Loucy (cell line): Measurements from ENCODE around the gene ZNF501.

ENCODE experiments used
- H2AFZ ChIP-seq: fragments of 200-600 bp; sonication (generic); 2 replicates; pipeline ENCODE4 v1.6.0; 2016; ENCODE audit warnings: antibody characterized with exemption, mild to moderate bottlenecking, low read length, moderate library complexity
- H3F3A ChIP-seq: fragments of 200-600 bp; 2 replicates; pipeline ENCODE4 v1.6.0; 2016; ENCODE audit warnings: antibody characterized with exemption, low read depth, mild to moderate bottlenecking
- H3K27me3 ChIP-seq: fragments of 200-600 bp; sonication (generic); 2 replicates; pipeline ENCODE4 v1.6.1; 2014; ENCODE audit warnings: low read length, mild to moderate bottlenecking; ENCODE audit not compliant: insufficient read depth, poor library complexity, severe bottlenecking
- H3K36me3 ChIP-seq: fragments of 200-600 bp; sonication (generic); 2 replicates; pipeline ENCODE4 v1.6.1; 2016; ENCODE audit warnings: low read length; ENCODE audit not compliant: insufficient read depth
- H3K4me1 ChIP-seq: fragments of 200-600 bp; sonication (generic); 2 replicates; pipeline ENCODE4 v1.5.1; 2014; ENCODE audit warnings: low read length, mild to moderate bottlenecking; ENCODE audit not compliant: insufficient read depth, poor library complexity, severe bottlenecking
- H3K4me2 ChIP-seq: fragments of 200-600 bp; sonication (generic); 2 replicates; pipeline ENCODE4 v1.6.0; 2014; ENCODE audit warnings: antibody characterized with exemption, low read length, low read depth, mild to moderate bottlenecking; ENCODE audit not compliant: poor library complexity, severe bottlenecking
- H3K4me3 ChIP-seq: fragments of 200-600 bp; sonication (generic); 2 replicates; pipeline ENCODE4 v1.5.1; 2014; ENCODE audit warnings: low read length, mild to moderate bottlenecking, mixed read lengths; ENCODE audit not compliant: poor library complexity, severe bottlenecking
- H3K79me2 ChIP-seq: fragments of 200-600 bp; sonication (generic); 2 replicates; pipeline ENCODE4 v1.6.1; 2014; ENCODE audit warnings: low read length; ENCODE audit not compliant: insufficient read depth
- H3K9ac ChIP-seq: fragments of 200-600 bp; sonication (generic); 2 replicates; pipeline ENCODE4 v1.6.0; 2014; ENCODE audit warnings: mild to moderate bottlenecking, low read depth, low read length, moderate library complexity; ENCODE audit not compliant: poor library complexity, severe bottlenecking
- H3K9me2 ChIP-seq: fragments of 200-600 bp; sonication (generic); replicated peaks from 2 replicates; pipeline ENCODE4 v1.6.1; 2016; ENCODE audit warnings: low read depth, low read length, mixed read lengths
- H3K9me3 ChIP-seq: fragments of 200-600 bp; sonication (generic); 2 replicates; pipeline ENCODE4 v1.6.1; 2014; ENCODE audit warnings: mild to moderate bottlenecking, antibody characterized with exemption, low read length, low read depth; ENCODE audit not compliant: insufficient read depth
- H4K20me1 ChIP-seq: fragments of 200-600 bp; sonication (generic); 2 replicates; pipeline ENCODE4 v1.6.0; 2014; ENCODE audit warnings: antibody characterized with exemption, low read length, mild to moderate bottlenecking; ENCODE audit not compliant: insufficient read depth, poor library complexity, severe bottlenecking
- CTCF ChIP-seq: fragments of 200-600 bp; sonication (generic); conservative IDR thresholded peaks from 2 replicates; pipeline ENCODE4 v1.5.1; 2014; ENCODE audit warnings: mild to moderate bottlenecking, antibody characterized with exemption, low read length
- EZH2phosphoT487 ChIP-seq: fragments of 200-600 bp; IDR thresholded peaks from 2 replicates; pipeline ENCODE4 v1.6.1; 2018; ENCODE audit warnings: antibody characterized with exemption, mild to moderate bottlenecking, moderate library complexity, borderline replicate concordance

The ZNF501 gene

GRCh38 chr3:44685128-44685800 lies 44.2 kb upstream of the ZNF501 start:
- H3K9me2 ChIP-seq = no peaks in the 10 kb centered on the region
- TF ChIP-seq EZH2phosphoT487 = no peak
- no peak for TF ChIP-seq CTCF
- peak overlapping the region; percentile 81 for H3K4me3 ChIP-seq
- H3K36me3 ChIP-seq = no peaks in the 10 kb centered on the region
- no peaks in the 10 kb centered on the region for H3F3A ChIP-seq
- peaks cover 10% of the 10 kb centered on the region; the same call in 1 of the 2 replicates for H3K79me2 ChIP-seq
- peak overlapping the region; percentile 73 for H3K9ac ChIP-seq
- peaks cover 13% of the 10 kb centered on the region for H3K4me1 ChIP-seq
- no peaks in the 10 kb centered on the region for H4K20me1 ChIP-seq
- peak overlapping the region; percentile 76 for H3K4me2 ChIP-seq
- H3K9me3 ChIP-seq = peaks cover 3% of the 10 kb centered on the region; the same call in 1 of the 2 replicates
- peak overlapping the region; percentile 95 for H2AFZ ChIP-seq
- H3K27me3 ChIP-seq = peaks cover 17% of the 10 kb centered on the region

GRCh38 chr3:44687898-44688297 lies 41.5 kb upstream of the ZNF501 start:
- Histone ChIP-seq H3K9me3 (peaks cover 3% of the 10 kb centered on the region; the same call in 1 of the 2 replicates), H3K36me3 (no peaks in the 10 kb centered on the region), H3F3A (no peaks in the 10 kb centered on the region), H3K9ac (no peak overlapping the region), H3K79me2 (peaks cover 10% of the 10 kb centered on the region; the same call in 1 of the 2 replicates), H3K4me1 (peaks cover 13% of the 10 kb centered on the region), H3K27me3 (peaks cover 17% of the 10 kb centered on the region), H3K4me2 (no peak overlapping the region), H3K9me2 (no peaks in the 10 kb centered on the region), H4K20me1 (no peaks in the 10 kb centered on the region), H3K4me3 (no peak overlapping the region), H2AFZ (no peak overlapping the region)
- no peak for TF ChIP-seq EZH2phosphoT487
- no peak for TF ChIP-seq CTCF

- H3K4me1 ChIP-seq = no peaks in the 10 kb centered on the region
- H3K79me2 ChIP-seq = no peaks in the 10 kb centered on the region
- H2AFZ ChIP-seq = no peak within 1 kb of the TSS
- no peak within 1 kb of the TSS for H3K9ac ChIP-seq
- no peak within 1 kb of the TSS for H3K4me3 ChIP-seq
- H3K27me3 ChIP-seq = no peaks in the 10 kb centered on the region
- no peaks in the 10 kb centered on the region for H3F3A ChIP-seq
- H3K4me2 ChIP-seq = no peak within 1 kb of the TSS
- H3K9me3 ChIP-seq = peaks cover 5% of the 10 kb centered on the region; the same call in 1 of the 2 replicates
- no peaks in the 10 kb centered on the region for H3K9me2 ChIP-seq
- no peaks in the 10 kb centered on the region for H3K36me3 ChIP-seq
- TF ChIP-seq CTCF = no peak
- TF ChIP-seq EZH2phosphoT487 = no peak
- H4K20me1 ChIP-seq = no peaks in the 10 kb centered on the region
Measured at GRCh38 chr3:44712455-44713075, 16.9 kb upstream of the ZNF501 start, which contains the start of gene ZNF502. ZNF502 (plus strand) TSS chr3:44712660; CDS start chr3:44720262, 7,602 bp downstream.
